ENCODE data around the gene UGP2.
A peak's percentile ranks its signal among the peaks of the same experiment; 100 is the strongest.

Gene UGP2

DNA sequence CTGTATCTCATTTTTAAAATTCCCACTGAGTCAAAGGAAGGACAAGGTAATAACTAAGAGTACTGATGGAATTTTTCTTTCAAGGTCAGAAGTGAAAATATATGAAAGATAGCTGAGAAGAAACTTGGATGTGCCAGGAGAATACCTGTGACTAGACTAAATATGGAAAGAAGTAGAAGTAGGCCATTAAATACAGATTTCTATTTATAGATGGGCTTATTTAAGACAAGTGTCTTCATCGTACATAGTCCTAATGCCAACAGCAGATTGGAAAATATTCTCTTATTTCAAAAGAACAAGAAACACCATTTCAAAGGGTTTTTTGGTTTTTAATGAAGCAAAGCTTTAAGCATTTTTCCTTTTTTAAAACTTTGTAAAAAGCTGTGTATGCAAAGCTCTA lies 22.0 kb downstream of the UGP2 start:
- H3K27ac ChIP-seq: no peak overlapping the region
- DNase-seq (ENCODE audit: low spot score): no peak
- TF ChIP-seq, protein P1, sequence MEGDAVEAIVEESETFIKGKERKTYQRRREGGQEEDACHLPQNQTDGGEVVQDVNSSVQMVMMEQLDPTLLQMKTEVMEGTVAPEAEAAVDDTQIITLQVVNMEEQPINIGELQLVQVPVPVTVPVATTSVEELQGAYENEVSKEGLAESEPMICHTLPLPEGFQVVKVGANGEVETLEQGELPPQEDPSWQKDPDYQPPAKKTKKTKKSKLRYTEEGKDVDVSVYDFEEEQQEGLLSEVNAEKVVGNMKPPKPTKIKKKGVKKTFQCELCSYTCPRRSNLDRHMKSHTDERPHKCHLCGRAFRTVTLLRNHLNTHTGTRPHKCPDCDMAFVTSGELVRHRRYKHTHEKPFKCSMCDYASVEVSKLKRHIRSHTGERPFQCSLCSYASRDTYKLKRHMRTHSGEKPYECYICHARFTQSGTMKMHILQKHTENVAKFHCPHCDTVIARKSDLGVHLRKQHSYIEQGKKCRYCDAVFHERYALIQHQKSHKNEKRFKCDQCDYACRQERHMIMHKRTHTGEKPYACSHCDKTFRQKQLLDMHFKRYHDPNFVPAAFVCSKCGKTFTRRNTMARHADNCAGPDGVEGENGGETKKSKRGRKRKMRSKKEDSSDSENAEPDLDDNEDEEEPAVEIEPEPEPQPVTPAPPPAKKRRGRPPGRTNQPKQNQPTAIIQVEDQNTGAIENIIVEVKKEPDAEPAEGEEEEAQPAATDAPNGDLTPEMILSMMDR (IDR thresholded peaks at IDR 0.05): no peak
- no peak overlapping the region for H3K4me3 ChIP-seq

DNA sequence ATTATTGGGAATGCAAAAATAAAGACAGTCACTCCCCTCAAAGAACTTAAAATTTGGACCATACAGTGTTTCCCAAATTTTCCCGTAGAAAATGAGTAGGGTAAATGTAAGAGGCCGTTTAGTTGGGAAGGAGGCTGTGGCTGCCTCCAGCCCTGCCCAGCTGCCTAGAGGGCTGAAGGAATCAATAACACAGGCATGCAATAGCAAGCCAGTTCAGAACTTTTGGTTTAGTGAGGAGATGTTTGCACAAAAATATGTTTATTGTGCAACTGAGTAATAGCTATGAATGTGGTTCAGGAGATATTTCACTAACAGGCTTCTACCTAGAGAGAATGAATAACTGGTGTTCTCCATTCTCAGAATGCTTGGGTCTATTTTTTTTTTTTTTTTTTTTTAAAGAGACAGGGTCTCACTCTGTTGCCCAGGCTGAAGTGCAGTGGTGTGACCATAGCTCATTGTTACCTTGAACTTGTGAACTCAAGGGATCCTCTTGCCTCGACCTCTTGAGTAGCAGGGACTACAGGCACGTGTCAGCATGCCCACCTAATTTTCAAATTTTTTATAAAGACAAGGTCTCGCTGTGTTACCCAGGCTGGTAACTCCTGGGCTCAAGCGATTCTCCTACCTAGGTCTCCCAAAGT lies 23.6 kb downstream of the UGP2 start:
- TF ChIP-seq, protein P1 (IDR thresholded peaks at IDR 0.05): no peak
- Histone ChIP-seq H3K27ac (no peak overlapping the region), H3K4me3 (no peak overlapping the region)
- DNase-seq (ENCODE audit: low spot score): no peak

DNA sequence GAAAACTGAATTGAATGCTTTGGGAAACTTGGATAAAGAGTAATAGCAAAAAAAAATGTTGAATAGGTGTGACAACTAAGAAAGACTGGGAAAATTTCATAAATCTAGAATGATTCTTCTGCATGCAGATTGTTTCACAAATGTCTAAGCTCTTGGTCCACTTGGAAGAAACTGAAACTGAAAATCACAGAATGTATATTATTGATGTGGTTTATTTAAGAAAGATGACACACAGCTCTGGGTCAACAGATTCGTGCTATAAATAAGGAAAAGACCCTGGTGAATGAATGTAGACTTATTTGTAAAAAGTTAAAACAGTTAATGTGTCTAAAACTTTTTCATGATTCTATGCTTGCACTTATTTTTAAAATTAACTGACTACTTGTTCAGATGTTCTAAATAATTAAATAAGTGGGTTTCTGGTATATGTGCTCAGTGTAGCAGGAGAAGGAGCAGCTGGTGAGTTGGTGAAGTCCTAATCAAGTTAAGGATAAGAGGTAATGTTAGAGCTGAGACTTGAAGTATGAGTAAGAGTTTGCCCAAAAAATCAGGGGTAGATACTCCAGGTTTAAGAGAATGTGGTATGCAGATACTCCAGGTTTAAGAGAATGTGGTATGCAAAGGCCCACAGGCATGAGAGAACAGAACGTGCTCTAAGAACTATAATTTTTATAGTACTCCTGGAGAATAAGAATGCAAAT lies 24.5 kb downstream of the UGP2 start:
- no peak for DNase-seq (ENCODE audit: low spot score)
- Histone ChIP-seq H3K4me3 (no peak overlapping the region), H3K27ac (no peak overlapping the region)
- TF ChIP-seq, protein P1 (IDR thresholded peaks at IDR 0.05): no peak

DNA sequence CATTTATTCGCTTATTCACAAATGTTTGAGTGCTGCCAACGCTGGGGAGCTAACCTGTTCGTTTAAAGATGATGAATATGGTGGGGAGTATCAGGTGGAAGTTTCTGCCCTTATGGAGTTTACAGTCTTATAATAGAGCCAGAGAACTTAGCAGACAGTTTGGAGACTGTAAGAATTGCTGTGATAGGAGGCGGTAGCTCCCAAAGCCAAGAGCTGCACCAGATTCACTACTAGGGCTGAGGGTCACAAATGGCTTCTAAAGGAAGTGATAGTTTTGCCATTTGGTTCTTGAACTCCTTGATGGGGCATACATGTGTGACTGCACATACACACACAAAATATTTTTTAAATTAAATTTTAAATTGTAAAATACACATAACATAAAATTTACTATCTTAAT lies 29.0 kb downstream of the UGP2 start:
- TF ChIP-seq, protein P1 (IDR thresholded peaks at IDR 0.05): no peak
- Histone ChIP-seq H3K27ac (no peak overlapping the region), H3K4me3 (no peak overlapping the region)
- no peak for DNase-seq (ENCODE audit: low spot score)

DNA sequence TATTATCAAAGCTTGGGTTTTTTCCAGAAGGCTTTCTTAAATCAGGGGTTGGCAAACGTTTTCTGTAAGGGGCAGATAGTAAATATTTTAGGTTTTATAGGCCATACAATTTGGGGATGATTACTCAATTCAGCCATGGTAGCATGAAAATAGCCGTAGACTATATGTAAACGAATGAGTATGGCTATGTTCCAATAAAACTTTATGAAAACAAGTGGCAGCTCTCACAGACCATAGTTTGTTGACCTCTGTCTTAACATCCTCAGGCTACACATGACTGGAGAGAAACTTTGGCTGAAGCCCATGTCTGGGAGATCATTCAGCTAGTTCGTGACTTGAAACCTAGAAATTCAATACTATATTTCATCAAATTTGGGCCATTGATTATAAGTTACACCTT lies 30.2 kb downstream of the UGP2 start:
- Histone ChIP-seq H3K27ac (peak overlapping the region in 1 of 2 donors; percentile 30), H3K4me3 (no peak overlapping the region)
- TF ChIP-seq, protein P1 (IDR thresholded peaks at IDR 0.05): no peak
- DNase-seq (ENCODE audit: low spot score): no peak

DNA sequence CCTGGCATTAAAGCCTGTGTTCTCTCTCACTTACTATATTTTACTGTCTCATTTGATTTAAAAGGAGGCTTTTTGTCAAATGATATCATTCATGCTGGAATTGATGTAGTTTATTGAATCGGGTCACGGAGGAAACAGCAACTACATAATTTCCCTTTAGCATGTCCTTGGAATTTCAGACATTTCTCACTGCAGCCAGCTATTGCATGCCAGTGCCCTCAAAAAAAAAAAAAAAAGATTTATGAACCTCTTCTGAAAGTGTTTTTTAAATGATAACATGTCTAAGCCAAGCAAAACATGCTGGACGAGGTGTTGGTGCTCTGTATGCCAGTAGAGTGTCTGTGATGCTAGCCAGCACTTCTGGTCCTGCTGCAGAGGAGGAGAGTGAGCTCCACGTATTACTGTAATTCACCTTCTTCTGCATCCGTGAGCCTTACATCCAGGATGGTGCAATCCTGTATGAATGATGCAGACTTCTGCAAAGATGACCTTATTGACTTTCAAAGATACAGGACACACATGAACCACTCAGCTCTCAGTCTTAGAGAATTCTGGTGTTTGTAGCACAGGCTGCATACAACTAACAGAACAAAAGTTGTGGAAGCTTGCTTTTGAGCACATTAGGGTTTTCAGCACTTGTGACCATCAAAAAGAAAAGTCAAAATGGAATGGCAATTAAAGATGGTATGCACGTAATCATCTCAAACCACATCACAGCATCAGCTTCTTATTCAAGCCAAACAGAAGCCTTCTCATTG lies 31.1 kb downstream of the UGP2 start:
- H3K27ac ChIP-seq: peak overlapping the region in 1 of 2 donors; percentile 30
- TF ChIP-seq, protein P1 (IDR thresholded peaks at IDR 0.05): no peak
- no peak for DNase-seq (ENCODE audit: low spot score)
- H3K4me3 ChIP-seq: no peak overlapping the region

Measured in coronary artery (tissue), 2 donors.